WERI-Rb-1 (cell line): ENCODE data around the gene CAMK1G.

Experiments
- DNase-seq: peaks from one replicate; pipeline ENCODE4 v3.0.0-alpha.2; 2020
- H3K27ac ChIP-seq: fragments of 250-450 bp; sonication (Bioruptor Pico); 2 replicates; pipeline ENCODE4 v1.5.1; 2020; ENCODE audit warnings: mild to moderate bottlenecking, moderate library complexity
- H3K27me3 ChIP-seq: fragments of 250-450 bp; sonication (Bioruptor Pico); 2 replicates; pipeline ENCODE4 v1.5.1; 2021; ENCODE audit warnings: mild to moderate bottlenecking, low read depth, moderate library complexity; ENCODE audit not compliant: insufficient read depth, severe bottlenecking
- H3K36me3 ChIP-seq: fragments of 250-450 bp; sonication (Bioruptor Pico); 2 replicates; pipeline ENCODE4 v1.5.1; 2020; ENCODE audit warnings: mild to moderate bottlenecking, moderate library complexity
- H3K4me3 ChIP-seq: 2 replicates; pipeline ENCODE4 v1.5.1; 2011; ENCODE audit warnings: low read depth, mild to moderate bottlenecking, control low read depth, low read length
- H3K9me3 ChIP-seq: fragments of 250-450 bp; sonication (Bioruptor Pico); 2 replicates; pipeline ENCODE4 v1.5.1; 2021; ENCODE audit warnings: mild to moderate bottlenecking, moderate library complexity; ENCODE audit not compliant: severe bottlenecking
- TF ChIP-seq, protein P1 (sequence below): IDR thresholded peaks from 2 replicates; pipeline ENCODE4 v1.5.1; 2011; ENCODE audit warnings: low read depth, mild to moderate bottlenecking, control low read depth, inconsistent platforms, low read length

CAMK1G gene

DNA sequence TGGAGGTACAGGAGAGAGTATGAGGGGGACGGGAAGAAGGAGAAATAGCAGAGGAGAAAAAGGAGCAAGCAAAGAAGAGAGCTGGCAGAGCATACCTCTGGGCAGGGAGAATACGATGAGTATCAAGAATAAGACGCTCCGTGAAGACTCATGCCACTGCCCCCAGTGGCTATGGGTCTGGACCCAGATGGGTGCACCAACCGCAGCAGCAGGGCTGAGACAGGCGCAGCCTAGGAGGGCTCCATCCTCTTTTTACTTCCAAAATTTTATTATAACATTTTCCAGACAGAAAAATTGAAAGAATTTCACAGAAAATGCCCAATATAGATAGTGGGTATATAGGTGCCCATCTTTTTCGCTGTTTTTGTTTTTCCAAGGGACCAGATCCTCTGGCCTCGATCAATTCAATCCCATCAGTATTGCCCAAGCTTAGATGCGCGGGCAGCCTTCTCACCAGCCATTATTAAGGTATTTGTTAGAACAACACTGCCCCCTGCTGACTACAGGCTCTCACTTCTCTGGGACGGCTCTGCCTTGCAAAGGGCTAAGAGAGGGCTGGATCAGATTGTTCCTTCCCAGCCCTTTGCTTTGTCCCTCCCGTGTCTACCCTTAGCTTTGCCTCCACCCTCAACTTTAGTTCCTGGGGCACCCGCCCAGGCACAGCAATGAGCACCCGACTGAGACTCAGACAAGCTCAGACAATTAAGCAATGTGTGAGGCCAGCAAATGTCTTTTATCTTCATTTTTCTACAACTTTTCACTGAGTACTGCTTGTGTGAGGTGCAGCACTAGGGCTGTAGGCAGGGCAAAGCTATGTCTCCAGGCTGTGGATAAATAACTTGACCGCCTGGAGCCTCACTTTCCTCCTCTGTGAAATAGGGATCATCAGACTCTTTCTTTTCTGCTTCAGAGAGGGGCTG lies 17.5 kb upstream of the CAMK1G start:
- Histone ChIP-seq H3K27ac (no peak overlapping the region), H3K36me3 (no peaks in the 10 kb centered on the region), H3K9me3 (no peaks in the 10 kb centered on the region), H3K27me3 (peaks cover 55% of the 10 kb centered on the region), H3K4me3 (no peak overlapping the region)
- TF ChIP-seq, protein P1, sequence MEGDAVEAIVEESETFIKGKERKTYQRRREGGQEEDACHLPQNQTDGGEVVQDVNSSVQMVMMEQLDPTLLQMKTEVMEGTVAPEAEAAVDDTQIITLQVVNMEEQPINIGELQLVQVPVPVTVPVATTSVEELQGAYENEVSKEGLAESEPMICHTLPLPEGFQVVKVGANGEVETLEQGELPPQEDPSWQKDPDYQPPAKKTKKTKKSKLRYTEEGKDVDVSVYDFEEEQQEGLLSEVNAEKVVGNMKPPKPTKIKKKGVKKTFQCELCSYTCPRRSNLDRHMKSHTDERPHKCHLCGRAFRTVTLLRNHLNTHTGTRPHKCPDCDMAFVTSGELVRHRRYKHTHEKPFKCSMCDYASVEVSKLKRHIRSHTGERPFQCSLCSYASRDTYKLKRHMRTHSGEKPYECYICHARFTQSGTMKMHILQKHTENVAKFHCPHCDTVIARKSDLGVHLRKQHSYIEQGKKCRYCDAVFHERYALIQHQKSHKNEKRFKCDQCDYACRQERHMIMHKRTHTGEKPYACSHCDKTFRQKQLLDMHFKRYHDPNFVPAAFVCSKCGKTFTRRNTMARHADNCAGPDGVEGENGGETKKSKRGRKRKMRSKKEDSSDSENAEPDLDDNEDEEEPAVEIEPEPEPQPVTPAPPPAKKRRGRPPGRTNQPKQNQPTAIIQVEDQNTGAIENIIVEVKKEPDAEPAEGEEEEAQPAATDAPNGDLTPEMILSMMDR: peak; percentile 80
- peak; percentile 81 for DNase-seq

DNA sequence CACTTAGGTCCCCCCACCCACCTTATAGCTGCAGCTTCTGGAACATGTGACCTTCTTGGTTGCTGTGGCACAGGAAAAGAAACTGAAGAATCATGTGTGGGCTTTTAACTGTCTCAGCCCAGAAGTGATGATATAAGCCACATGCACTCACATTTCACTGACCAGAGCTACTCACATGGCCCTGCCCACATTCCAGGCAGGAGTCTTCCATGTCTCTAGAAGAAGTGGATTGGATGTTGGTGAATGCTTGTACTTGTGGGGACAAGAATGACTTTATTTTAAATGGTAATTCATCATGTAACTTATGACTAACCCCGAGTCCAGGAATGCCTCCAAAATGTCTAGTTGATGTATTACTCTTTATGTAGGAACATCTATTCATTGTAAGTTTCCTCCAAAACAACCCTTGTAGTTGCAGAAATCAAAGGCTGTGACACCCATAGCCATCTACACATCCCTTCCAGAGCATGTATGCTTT lies 15.8 kb upstream of the CAMK1G start:
- no peak overlapping the region for H3K27ac ChIP-seq
- no peaks in the 10 kb centered on the region for H3K9me3 ChIP-seq
- H3K27me3 ChIP-seq: peaks cover 60% of the 10 kb centered on the region
- no peaks in the 10 kb centered on the region for H3K36me3 ChIP-seq
- TF ChIP-seq, protein P1: no peak
- no peak overlapping the region for H3K4me3 ChIP-seq
- no peak for DNase-seq

DNA sequence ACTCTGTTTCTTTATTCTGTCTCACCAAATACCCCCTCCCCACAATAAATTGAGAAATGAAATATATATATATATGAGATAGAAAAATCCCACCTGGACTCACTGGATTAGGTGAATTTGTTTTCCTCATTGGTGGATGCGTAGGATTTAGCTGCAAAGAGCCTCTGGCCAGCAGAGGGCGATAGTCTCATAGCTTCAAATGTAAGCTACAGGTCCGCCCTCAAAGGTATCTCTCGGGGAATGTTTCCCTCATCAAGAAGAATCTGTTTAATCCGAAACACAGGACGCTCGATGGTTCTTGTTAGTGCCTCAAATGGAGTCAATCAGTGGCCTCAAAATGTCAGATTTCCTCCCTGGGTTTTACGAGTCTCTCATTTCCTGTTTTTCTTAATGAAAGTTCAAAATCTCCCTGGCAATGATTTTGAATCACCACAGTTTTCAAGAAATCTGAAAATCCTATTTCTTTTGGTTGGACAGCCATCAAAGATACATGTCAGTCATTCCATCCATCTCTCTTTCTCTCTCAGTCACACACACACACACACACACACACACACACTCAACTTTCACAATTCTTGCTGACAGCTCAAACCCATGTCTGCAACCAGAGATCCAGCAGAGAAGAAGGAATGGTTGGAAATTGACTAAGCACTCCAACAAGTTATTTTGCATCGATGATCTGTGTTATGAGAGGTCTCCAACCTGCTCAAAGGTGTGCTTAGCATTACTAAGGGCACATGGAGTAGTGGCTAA lies 13.9 kb upstream of the CAMK1G start:
- Histone ChIP-seq H3K9me3 (no peaks in the 10 kb centered on the region), H3K36me3 (no peaks in the 10 kb centered on the region), H3K4me3 (no peak overlapping the region), H3K27ac (no peak overlapping the region), H3K27me3 (peaks cover 71% of the 10 kb centered on the region)
- TF ChIP-seq, protein P1: peak; percentile 80
- peak; percentile 79 for DNase-seq

DNA sequence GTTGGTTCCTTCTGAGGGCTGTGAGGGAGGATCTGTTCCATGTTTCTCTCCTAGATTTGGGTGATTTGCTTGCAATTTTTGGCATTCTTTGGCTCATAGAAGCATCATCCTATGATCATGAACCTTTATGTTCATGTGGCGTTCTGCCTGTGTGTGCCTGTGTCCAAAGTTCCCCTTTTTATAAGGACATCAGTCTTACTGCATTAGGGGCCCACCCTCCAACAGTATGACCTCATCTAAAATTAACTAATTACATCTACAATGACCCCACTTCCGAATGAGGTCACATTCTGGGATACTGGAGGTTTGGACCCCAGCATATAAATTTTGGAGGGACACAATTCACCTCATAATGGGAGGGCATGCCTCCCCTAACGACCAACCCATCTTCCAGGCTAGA lies 12.8 kb upstream of the CAMK1G start:
- Histone ChIP-seq H3K9me3 (no peaks in the 10 kb centered on the region), H3K36me3 (no peaks in the 10 kb centered on the region), H3K27me3 (peaks cover 70% of the 10 kb centered on the region), H3K27ac (no peak overlapping the region), H3K4me3 (no peak overlapping the region)
- TF ChIP-seq, protein P1: no peak
- no peak for DNase-seq

DNA sequence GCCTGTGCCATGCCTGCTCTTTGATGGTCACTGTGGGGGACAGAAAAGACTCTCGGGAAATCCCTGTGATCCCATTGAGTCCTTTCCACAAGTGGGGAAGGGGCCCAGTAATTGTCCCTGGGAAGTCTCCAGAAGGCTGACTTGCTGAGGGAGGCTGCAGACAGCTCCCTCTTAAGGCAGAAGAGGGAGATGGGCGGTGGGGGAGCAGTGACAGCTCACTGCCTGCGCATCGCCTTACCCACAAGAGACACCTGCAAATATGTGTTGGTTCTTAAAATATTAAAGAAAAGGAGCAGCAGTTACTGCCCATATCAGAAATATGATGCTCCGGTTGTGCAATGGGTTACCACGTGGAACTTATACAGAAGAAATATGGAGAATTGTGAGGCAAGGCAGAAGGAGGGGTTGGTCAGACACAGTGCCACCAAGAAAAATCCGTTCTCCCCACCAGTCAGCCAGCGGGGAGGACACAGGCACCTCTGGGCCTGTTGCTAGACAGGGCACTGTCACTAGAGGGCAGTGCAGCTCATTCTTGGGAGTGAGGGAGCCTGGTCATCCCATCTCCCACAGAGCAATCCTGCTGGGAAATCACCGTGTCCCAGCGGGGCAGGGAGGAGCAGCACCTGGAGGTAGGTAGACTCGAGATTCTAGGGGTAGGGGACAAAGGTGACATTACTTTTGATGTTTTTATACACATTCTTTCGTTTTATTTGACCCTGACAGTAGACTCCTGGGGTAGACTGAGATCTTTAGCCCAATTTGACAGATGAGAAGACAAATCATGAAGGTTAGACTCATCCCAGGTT lies 6.9 kb upstream of the CAMK1G start:
- no peak overlapping the region for H3K27ac ChIP-seq
- TF ChIP-seq, protein P1: peak; percentile 96
- H3K9me3 ChIP-seq: no peaks in the 10 kb centered on the region
- DNase-seq: peak; percentile 79
- H3K4me3 ChIP-seq: no peak overlapping the region
- H3K36me3 ChIP-seq: no peaks in the 10 kb centered on the region
- H3K27me3 ChIP-seq: peaks cover 79% of the 10 kb centered on the region
